ENCODE results near the gene INAFM1.

Gene INAFM1

GRCh38 chr19:47227352-47228167, 47.1 kb upstream of the INAFM1 start:
- H3K4me1 ChIP-seq (ENCODE audit: insufficient read depth, low read length, poor library complexity, severe bottlenecking) = peaks cover 36% of the 10 kb centered on the region
- H3K9me2 ChIP-seq (replicated peaks; ENCODE audit: low read depth, low read length) = no peaks in the 10 kb centered on the region
- no peaks in the 10 kb centered on the region for H3F3A ChIP-seq (ENCODE audit: low read depth)
- peak overlapping the region; percentile 97 for H3K4me3 ChIP-seq (ENCODE audit: low read length, poor library complexity, severe bottlenecking)
- no peaks in the 10 kb centered on the region for H3K36me3 ChIP-seq (ENCODE audit: insufficient read depth, low read length)
- peak overlapping the region; percentile 97 for H3K4me2 ChIP-seq (ENCODE audit: low read depth, low read length, poor library complexity, severe bottlenecking)
- H3K27me3 ChIP-seq (ENCODE audit: insufficient read depth, low read length, poor library complexity, severe bottlenecking) = no peaks in the 10 kb centered on the region
- peak overlapping the region; percentile 94 for H3K9ac ChIP-seq (ENCODE audit: low read depth, low read length, poor library complexity, severe bottlenecking)
- H3K79me2 ChIP-seq (ENCODE audit: insufficient read depth, low read length) = 0 out of 2 replicates have a peak, but pooled peaks cover 4% of the 10 kb centered on the region
- H4K20me1 ChIP-seq (ENCODE audit: insufficient read depth, low read length, poor library complexity, severe bottlenecking) = no peaks in the 10 kb centered on the region
- TF ChIP-seq EZH2phosphoT487 (IDR thresholded peaks at IDR 0.05; ENCODE audit: borderline replicate concordance) (no peak), CTCF (conservative IDR thresholded peaks at IDR 0.05; ENCODE audit: low read length) (no peak)
- no peaks in the 10 kb centered on the region for H3K9me3 ChIP-seq (ENCODE audit: insufficient read depth, low read depth, low read length)
- no peak overlapping the region for H2AFZ ChIP-seq (ENCODE audit: low read length)

- Histone ChIP-seq H3K36me3 (ENCODE audit: insufficient read depth, low read length) (no peaks in the 10 kb centered on the region), H3K79me2 (ENCODE audit: insufficient read depth, low read length) (0 out of 2 replicates have a peak, but pooled peaks cover 4% of the 10 kb centered on the region), H3K4me3 (ENCODE audit: low read length, poor library complexity, severe bottlenecking) (peak overlapping the region; percentile 97), H3K4me2 (ENCODE audit: low read depth, low read length, poor library complexity, severe bottlenecking) (peak overlapping the region; percentile 97), H4K20me1 (ENCODE audit: insufficient read depth, low read length, poor library complexity, severe bottlenecking) (no peaks in the 10 kb centered on the region), H2AFZ (ENCODE audit: low read length) (no peak overlapping the region), H3F3A (ENCODE audit: low read depth) (no peaks in the 10 kb centered on the region), H3K9me3 (ENCODE audit: insufficient read depth, low read depth, low read length) (no peaks in the 10 kb centered on the region), H3K4me1 (ENCODE audit: insufficient read depth, low read length, poor library complexity, severe bottlenecking) (peaks cover 36% of the 10 kb centered on the region), H3K9me2 (replicated peaks; ENCODE audit: low read depth, low read length) (no peaks in the 10 kb centered on the region), H3K27me3 (ENCODE audit: insufficient read depth, low read length, poor library complexity, severe bottlenecking) (no peaks in the 10 kb centered on the region), H3K9ac (ENCODE audit: low read depth, low read length, poor library complexity, severe bottlenecking) (peak overlapping the region; percentile 94)
- TF ChIP-seq EZH2phosphoT487 (IDR thresholded peaks at IDR 0.05; ENCODE audit: borderline replicate concordance) (no peak), CTCF (conservative IDR thresholded peaks at IDR 0.05; ENCODE audit: low read length) (no peak)
Observed at GRCh38 chr19:47228168-47228936, 46.3 kb upstream of the INAFM1 start.

GRCh38 chr19:47228937-47229675, 45.6 kb upstream of the INAFM1 start:
- Histone ChIP-seq H2AFZ (ENCODE audit: low read length) (no peak overlapping the region), H3K9me2 (replicated peaks; ENCODE audit: low read depth, low read length) (no peaks in the 10 kb centered on the region), H3K9me3 (ENCODE audit: insufficient read depth, low read depth, low read length) (no peaks in the 10 kb centered on the region), H4K20me1 (ENCODE audit: insufficient read depth, low read length, poor library complexity, severe bottlenecking) (no peaks in the 10 kb centered on the region), H3K79me2 (ENCODE audit: insufficient read depth, low read length) (0 out of 2 replicates have a peak, but pooled peaks cover 4% of the 10 kb centered on the region), H3K4me1 (ENCODE audit: insufficient read depth, low read length, poor library complexity, severe bottlenecking) (peaks cover 36% of the 10 kb centered on the region), H3K4me2 (ENCODE audit: low read depth, low read length, poor library complexity, severe bottlenecking) (peak overlapping the region; percentile 97), H3K27me3 (ENCODE audit: insufficient read depth, low read length, poor library complexity, severe bottlenecking) (no peaks in the 10 kb centered on the region), H3K9ac (ENCODE audit: low read depth, low read length, poor library complexity, severe bottlenecking) (peak overlapping the region; percentile 94), H3F3A (ENCODE audit: low read depth) (no peaks in the 10 kb centered on the region), H3K36me3 (ENCODE audit: insufficient read depth, low read length) (no peaks in the 10 kb centered on the region), H3K4me3 (ENCODE audit: low read length, poor library complexity, severe bottlenecking) (peak overlapping the region; percentile 97)
- TF ChIP-seq CTCF (conservative IDR thresholded peaks at IDR 0.05; ENCODE audit: low read length) (no peak), EZH2phosphoT487 (IDR thresholded peaks at IDR 0.05; ENCODE audit: borderline replicate concordance) (no peak)

All from Loucy (cell line).